Measurements from ENCODE around the gene NPBWR2.

NPBWR2 gene

DNA sequence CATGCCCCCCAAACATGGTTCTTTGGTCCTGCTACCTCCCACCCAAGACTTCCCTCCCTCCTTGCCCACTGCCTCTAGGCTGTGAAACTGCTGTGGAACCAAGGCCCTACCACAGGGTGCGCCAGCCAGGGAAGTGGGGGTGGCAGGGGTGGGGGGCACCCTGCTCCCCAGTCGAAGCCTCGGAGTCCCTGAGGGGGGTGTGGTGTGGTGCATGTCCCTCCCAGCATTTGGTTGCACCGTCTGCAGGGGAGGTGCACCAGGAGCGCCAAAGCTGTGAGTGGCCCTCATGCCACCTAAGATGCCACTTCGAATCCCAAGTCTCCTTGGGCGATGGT, 29.9 kb downstream of the NPBWR2 start:
- H3K4me1 ChIP-seq (ENCODE audit: control insufficient read depth, insufficient read depth, low read length), result peaks cover 4% of the 10 kb centered on the region; the same call in 1 of the 2 replicates
- H3K27me3 ChIP-seq (ENCODE audit: control insufficient read depth, insufficient read depth, low read length), result no peaks in the 10 kb centered on the region; the same call in 1 of the 2 replicates
- WGBS (ENCODE audit: insufficient coverage, insufficient read length), result no CpG with 5 or more reads among the region's 7 CpGs
- H3K27ac ChIP-seq (ENCODE audit: low read length), result no peak overlapping the region
- no peak for DNase-seq (ENCODE audit: low read depth, low spot score)
- H3K4me3 ChIP-seq (ENCODE audit: low read length), result no peak overlapping the region
- H3K9me3 ChIP-seq (ENCODE audit: control insufficient read depth, insufficient read depth, low read length), result no peaks in the 10 kb centered on the region
- H3K36me3 ChIP-seq (ENCODE audit: control insufficient read depth, insufficient read depth, low read length), result no peaks in the 10 kb centered on the region

DNA sequence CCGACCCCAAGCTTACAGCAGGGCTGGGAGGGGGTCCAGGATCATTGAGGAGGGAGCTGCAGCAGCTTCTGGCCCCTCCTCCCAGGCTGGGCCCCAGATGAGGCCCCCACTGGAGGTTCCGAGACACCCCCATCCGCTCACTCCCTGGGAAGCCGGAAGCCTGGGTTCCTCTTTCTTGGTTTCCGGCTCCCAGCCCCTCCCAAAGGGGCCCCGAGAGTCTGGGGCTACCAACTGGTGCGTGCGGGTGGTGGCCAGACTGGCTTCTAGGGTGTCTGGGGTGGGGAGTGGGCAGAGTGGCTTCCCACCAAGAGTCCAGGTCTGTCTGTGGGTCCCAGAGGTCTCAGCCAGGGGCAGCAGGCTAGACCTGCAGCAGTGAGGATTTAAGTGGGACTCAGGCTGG, 30.3 kb downstream of the NPBWR2 start:
- WGBS (ENCODE audit: insufficient coverage, insufficient read length), result no CpG with 5 or more reads among the region's 8 CpGs
- no peaks in the 10 kb centered on the region; the same call in 1 of the 2 replicates for H3K27me3 ChIP-seq (ENCODE audit: control insufficient read depth, insufficient read depth, low read length)
- H3K36me3 ChIP-seq (ENCODE audit: control insufficient read depth, insufficient read depth, low read length), result no peaks in the 10 kb centered on the region
- peaks cover 4% of the 10 kb centered on the region; the same call in 1 of the 2 replicates for H3K4me1 ChIP-seq (ENCODE audit: control insufficient read depth, insufficient read depth, low read length)
- H3K4me3 ChIP-seq (ENCODE audit: low read length), result no peak overlapping the region
- H3K9me3 ChIP-seq (ENCODE audit: control insufficient read depth, insufficient read depth, low read length), result no peaks in the 10 kb centered on the region
- no peak for DNase-seq (ENCODE audit: low read depth, low spot score)
- no peak overlapping the region for H3K27ac ChIP-seq (ENCODE audit: low read length)

DNA sequence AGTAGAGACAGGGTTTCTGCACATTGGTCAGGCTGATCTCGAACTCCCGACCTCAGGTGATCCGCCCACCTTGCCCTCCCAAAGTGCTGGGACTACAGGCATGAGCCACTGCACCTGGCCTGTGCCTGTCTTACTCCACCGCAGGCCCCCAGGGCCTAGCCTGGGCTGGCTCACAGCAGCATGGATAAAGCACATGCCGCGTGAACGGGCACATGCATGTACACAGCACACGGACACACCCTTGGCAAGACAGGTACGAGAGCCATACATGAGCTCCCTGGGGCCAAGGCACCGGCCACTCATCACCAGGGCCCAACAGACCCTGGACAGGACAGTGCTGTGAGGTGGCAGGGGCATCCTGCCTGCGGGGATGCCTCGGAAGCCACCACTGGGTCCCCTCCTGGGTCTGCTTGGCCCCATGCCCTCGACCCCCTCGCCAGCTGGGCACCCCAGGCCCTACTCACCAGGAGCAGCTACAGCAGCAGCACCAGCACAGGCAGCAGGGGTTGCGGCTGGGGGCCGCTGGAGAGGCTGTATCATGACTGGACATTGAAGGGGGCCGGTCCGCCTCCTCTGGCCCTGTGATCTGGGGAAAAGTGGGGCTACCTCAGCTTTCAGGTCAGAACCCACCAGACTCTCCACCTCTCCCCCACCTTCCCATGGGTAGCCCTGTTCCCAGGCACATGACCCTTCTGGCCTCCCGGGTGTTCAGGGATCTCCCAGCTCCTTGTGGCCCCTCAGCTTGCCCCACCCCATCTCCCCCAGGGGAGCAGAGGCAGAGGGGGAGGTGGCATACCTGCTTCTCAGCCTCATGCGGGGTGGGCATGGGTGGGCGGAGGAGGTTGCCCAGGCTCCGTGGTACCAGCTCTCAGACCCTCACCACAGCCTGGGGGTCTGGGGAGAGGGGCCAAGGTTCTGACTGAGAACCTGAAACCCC, 31.0 kb downstream of the NPBWR2 start:
- Histone ChIP-seq H3K9me3 (ENCODE audit: control insufficient read depth, insufficient read depth, low read length) (no peaks in the 10 kb centered on the region), H3K4me3 (ENCODE audit: low read length) (no peak overlapping the region), H3K36me3 (ENCODE audit: control insufficient read depth, insufficient read depth, low read length) (no peaks in the 10 kb centered on the region), H3K27ac (ENCODE audit: low read length) (no peak overlapping the region), H3K4me1 (ENCODE audit: control insufficient read depth, insufficient read depth, low read length) (peaks cover 4% of the 10 kb centered on the region; the same call in 1 of the 2 replicates), H3K27me3 (ENCODE audit: control insufficient read depth, insufficient read depth, low read length) (no peaks in the 10 kb centered on the region)
- no CpG with 5 or more reads among the region's 22 CpGs for WGBS (ENCODE audit: insufficient coverage, insufficient read length)
- DNase-seq (ENCODE audit: low read depth, low spot score), result no peak

GRCh38 chr20:64075556-64075955, 31.8 kb downstream of the NPBWR2 start:
- no peak for DNase-seq (ENCODE audit: low read depth, low spot score)
- no CpG with 5 or more reads among the region's 12 CpGs for WGBS (ENCODE audit: insufficient coverage, insufficient read length)
- no peaks in the 10 kb centered on the region for H3K9me3 ChIP-seq (ENCODE audit: control insufficient read depth, insufficient read depth, low read length)
- H3K4me1 ChIP-seq (ENCODE audit: control insufficient read depth, insufficient read depth, low read length), result peaks cover 4% of the 10 kb centered on the region; the same call in 1 of the 2 replicates
- no peaks in the 10 kb centered on the region for H3K36me3 ChIP-seq (ENCODE audit: control insufficient read depth, insufficient read depth, low read length)
- no peak overlapping the region for H3K27ac ChIP-seq (ENCODE audit: low read length)
- H3K4me3 ChIP-seq (ENCODE audit: low read length), result no peak overlapping the region
- no peaks in the 10 kb centered on the region for H3K27me3 ChIP-seq (ENCODE audit: control insufficient read depth, insufficient read depth, low read length)

DNA sequence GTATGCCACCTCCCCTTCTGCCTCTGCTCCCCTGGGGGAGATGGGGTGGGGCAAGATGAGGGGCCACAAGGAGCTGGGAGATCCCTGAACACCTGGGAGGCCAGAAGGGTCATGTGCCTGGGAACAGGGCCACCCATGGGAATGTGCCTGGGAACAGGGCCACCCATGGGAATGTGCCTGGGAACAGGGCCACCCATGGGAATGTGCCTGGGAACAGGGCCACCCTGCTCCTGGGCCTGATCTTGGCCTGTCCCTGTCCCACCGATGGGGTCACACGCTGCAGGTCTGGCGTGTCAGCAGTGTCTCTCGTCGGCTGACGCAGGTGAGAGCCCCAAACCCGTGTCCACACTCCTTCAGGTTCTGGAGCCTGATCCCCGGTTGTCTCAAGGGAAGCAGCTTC, 32.4 kb downstream of the NPBWR2 start:
- Histone ChIP-seq H3K4me1 (ENCODE audit: control insufficient read depth, insufficient read depth, low read length) (peaks cover 5% of the 10 kb centered on the region; the same call in 1 of the 2 replicates), H3K27me3 (ENCODE audit: control insufficient read depth, insufficient read depth, low read length) (no peaks in the 10 kb centered on the region), H3K9me3 (ENCODE audit: control insufficient read depth, insufficient read depth, low read length) (no peaks in the 10 kb centered on the region), H3K36me3 (ENCODE audit: control insufficient read depth, insufficient read depth, low read length) (no peaks in the 10 kb centered on the region), H3K27ac (ENCODE audit: low read length) (no peak overlapping the region), H3K4me3 (ENCODE audit: low read length) (no peak overlapping the region)
- no peak for DNase-seq (ENCODE audit: low read depth, low spot score)
- no CpG with 5 or more reads among the region's 8 CpGs for WGBS (ENCODE audit: insufficient coverage, insufficient read length)

DNA sequence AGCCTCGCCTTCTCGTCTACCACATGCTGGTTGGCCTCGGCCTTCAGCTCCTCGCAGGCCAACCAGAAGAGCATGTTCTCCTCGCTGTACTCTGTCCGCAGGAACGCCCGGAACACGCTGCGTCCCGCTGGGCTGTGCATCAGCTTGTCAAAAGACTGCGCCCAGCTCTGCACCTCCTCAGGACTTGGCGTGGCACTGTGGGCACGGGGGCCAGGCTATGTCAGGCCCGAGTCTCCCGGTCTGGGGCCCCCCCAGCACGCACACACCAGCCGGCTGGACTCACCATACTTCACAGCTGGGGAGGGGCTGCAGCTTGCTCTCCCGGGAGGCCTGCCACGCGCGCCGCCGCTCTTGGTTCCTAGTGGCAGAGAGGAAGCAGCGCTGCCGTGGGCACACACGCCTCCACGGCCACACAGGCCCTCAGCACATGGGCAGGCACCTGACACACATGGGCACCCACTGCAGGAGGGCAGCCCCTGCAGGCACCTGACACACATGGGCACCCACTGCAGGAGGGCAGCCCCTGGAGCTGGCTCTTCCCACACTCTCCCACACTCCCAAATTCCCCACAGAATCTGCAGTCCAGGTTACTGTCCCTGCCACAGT, 33.1 kb downstream of the NPBWR2 start:
- H3K4me1 ChIP-seq (ENCODE audit: control insufficient read depth, insufficient read depth, low read length), result peaks cover 8% of the 10 kb centered on the region; the same call in 1 of the 2 replicates
- DNase-seq (ENCODE audit: low read depth, low spot score), result no peak
- no peaks in the 10 kb centered on the region for H3K27me3 ChIP-seq (ENCODE audit: control insufficient read depth, insufficient read depth, low read length)
- no peaks in the 10 kb centered on the region for H3K36me3 ChIP-seq (ENCODE audit: control insufficient read depth, insufficient read depth, low read length)
- WGBS (ENCODE audit: insufficient coverage, insufficient read length), result no CpG with 5 or more reads among the region's 28 CpGs
- H3K27ac ChIP-seq (ENCODE audit: low read length), result no peak overlapping the region
- H3K9me3 ChIP-seq (ENCODE audit: control insufficient read depth, insufficient read depth, low read length), result no peaks in the 10 kb centered on the region
- H3K4me3 ChIP-seq (ENCODE audit: low read length), result no peak overlapping the region

DNA sequence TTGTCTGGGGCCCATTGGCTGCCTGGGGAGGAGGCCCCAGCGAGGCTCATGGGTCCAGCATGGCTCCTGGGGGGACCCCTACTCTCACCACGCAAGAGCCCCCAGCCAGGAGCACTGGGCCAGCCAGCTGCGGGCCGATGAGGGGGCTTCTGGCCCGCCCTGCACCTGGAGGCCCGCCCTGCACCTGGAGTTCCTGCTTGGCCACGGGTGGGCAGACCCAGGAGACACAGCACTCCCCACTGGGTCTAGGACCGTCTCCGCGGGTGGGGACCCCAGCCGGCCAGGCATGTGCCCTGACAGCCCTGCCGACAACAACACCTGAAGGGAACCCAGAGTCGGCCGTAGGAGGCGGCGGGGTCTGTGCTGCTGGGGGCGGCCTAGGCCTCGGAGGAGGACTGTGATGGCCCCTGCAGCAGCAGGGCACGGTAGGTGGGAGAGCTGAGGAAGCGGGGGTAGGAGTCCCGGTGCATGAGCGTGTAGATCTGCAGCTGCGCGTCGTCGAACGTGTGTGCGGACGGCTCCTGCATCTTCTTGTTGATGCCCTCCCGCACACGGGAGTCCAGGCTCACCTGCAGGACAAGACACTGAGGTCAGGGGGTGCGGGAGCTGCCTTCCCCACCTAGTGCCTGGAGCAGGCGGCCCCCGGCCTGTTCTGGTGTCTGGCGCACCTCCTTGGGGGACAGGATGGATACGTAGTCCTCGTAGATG, 33.7 kb downstream of the NPBWR2 start:
- DNase-seq (ENCODE audit: low read depth, low spot score), result no peak
- Histone ChIP-seq H3K4me3 (ENCODE audit: low read length) (no peak overlapping the region), H3K27ac (ENCODE audit: low read length) (no peak overlapping the region), H3K4me1 (ENCODE audit: control insufficient read depth, insufficient read depth, low read length) (peaks cover 9% of the 10 kb centered on the region; the same call in 1 of the 2 replicates), H3K27me3 (ENCODE audit: control insufficient read depth, insufficient read depth, low read length) (no peaks in the 10 kb centered on the region), H3K36me3 (ENCODE audit: control insufficient read depth, insufficient read depth, low read length) (no peaks in the 10 kb centered on the region), H3K9me3 (ENCODE audit: control insufficient read depth, insufficient read depth, low read length) (no peaks in the 10 kb centered on the region)
- no CpG with 5 or more reads among the region's 37 CpGs for WGBS (ENCODE audit: insufficient coverage, insufficient read length)

GRCh38 chr20:64072498-64073063, 34.8 kb downstream of the NPBWR2 start:
- Histone ChIP-seq H3K4me3 (ENCODE audit: low read length) (no peak overlapping the region), H3K9me3 (ENCODE audit: control insufficient read depth, insufficient read depth, low read length) (no peaks in the 10 kb centered on the region), H3K36me3 (ENCODE audit: control insufficient read depth, insufficient read depth, low read length) (no peaks in the 10 kb centered on the region), H3K27ac (ENCODE audit: low read length) (no peak overlapping the region), H3K4me1 (ENCODE audit: control insufficient read depth, insufficient read depth, low read length) (peaks cover 8% of the 10 kb centered on the region), H3K27me3 (ENCODE audit: control insufficient read depth, insufficient read depth, low read length) (no peaks in the 10 kb centered on the region)
- WGBS (ENCODE audit: insufficient coverage, insufficient read length), result no CpG with 5 or more reads among the region's 14 CpGs
- no peak for DNase-seq (ENCODE audit: low read depth, low spot score)

- Histone ChIP-seq H3K27me3 (ENCODE audit: control insufficient read depth, insufficient read depth, low read length) (no peaks in the 10 kb centered on the region), H3K36me3 (ENCODE audit: control insufficient read depth, insufficient read depth, low read length) (no peaks in the 10 kb centered on the region), H3K4me1 (ENCODE audit: control insufficient read depth, insufficient read depth, low read length) (peaks cover 8% of the 10 kb centered on the region), H3K4me3 (ENCODE audit: low read length) (no peak overlapping the region), H3K9me3 (ENCODE audit: control insufficient read depth, insufficient read depth, low read length) (no peaks in the 10 kb centered on the region), H3K27ac (ENCODE audit: low read length) (no peak overlapping the region)
- WGBS (ENCODE audit: insufficient coverage, insufficient read length), result no CpG with 5 or more reads among the region's 30 CpGs
- DNase-seq (ENCODE audit: low read depth, low spot score), result no peak
Measured at GRCh38 chr20:64071341-64072332, 35.7 kb downstream of the NPBWR2 start.

Measured in iPS DF 6.9 (cell line).